Smooth muscle cell of the brain vasculature (primary cell): ENCODE data around the gene SEMA3G.

Experiments used
- DNase-seq: peaks from one replicate; pipeline ENCODE4 v3.0.0-alpha.2; 2012; ENCODE audit warnings: low read depth, low spot score

The SEMA3G gene

DNA sequence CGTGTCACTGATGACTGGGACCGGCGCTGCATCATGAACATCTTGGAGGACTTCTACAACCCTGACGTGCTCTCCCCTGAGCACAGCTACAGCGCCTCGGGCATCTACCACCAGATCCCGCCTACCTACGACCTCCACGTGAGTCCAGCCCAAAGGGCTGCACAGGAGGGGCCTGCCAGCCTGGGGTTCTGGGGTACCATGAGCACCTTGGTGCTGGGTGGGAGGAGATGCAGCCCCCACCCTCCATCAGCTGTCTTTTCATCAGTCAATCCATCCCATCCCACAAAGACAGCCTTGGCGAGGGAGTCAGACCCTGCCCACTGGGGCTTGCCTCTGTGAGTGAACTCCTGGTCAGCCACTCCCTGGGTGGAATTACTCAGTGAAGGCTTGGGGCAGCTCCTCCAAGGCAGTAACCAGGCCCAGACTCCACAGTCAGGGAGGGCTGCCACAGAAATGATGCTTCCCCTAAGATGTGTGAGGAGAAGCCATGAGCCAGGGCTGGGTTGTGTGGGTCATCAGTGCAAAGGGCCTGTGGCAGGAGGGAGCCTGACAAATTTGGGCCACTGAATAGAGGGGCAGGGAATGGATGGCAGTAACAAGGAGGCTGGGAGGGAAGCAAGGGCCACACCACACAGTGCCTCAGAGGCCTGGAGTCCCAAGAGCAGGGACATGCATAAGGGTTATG lies 47.9 kb downstream of the SEMA3G start:
- no peak for DNase-seq

DNA sequence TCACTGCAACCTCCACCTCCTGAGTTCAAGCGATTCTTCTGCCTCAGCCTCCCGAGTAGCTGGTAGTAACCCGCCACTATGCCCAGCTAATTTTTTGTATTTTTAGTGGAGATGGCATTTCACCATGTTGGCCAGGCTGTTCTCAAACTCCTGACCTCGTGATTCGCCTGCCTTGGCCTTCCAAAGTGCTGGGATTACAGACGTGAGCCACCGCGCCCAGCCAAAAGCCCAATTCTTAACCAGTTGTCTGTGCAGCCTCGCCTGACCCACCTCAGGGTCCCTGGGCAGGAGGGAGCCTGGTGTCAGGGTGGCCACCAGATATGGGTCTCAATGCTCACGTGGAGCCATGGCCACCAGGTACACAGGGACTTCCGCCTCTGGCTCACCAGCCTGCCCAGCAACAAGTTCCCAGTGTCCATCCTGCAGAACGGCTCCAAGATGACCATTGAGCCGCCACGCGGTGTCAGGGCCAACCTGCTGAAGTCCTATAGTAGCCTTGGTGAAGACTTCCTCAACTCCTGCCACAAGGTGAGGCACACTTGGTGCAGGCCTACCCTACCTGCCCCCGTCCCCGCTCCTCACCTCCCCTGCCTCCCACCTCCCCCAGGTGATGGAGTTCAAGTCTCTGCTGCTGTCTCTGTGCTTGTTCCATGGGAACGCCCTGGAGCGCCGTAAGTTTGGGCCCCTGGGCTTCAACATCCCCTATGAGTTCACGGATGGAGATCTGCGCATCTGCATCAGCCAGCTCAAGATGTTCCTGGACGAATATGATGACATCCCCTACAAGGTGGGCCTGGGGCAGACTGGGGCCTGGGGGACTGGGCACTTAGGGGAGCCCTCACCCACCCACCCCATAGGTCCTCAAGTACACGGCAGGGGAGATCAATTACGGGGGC lies 48.6 kb downstream of the SEMA3G start:
- DNase-seq: no peak

DNA sequence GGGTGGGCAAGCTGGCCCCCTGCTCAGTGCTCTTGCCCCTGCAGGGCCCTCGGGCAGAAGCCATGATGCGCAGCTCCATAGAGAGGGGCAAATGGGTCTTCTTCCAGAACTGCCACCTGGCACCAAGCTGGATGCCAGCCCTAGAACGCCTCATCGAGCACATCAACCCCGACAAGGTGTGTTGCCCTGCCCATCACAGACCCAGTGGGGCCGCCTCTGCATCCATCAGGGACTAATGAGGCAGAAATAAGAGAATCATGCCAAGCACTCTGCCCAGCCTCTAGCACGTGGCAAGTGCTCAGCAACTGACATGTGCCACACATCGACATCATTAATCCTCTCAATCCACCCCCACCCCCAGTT lies 49.4 kb downstream of the SEMA3G start:
- DNase-seq: no peak

DNA sequence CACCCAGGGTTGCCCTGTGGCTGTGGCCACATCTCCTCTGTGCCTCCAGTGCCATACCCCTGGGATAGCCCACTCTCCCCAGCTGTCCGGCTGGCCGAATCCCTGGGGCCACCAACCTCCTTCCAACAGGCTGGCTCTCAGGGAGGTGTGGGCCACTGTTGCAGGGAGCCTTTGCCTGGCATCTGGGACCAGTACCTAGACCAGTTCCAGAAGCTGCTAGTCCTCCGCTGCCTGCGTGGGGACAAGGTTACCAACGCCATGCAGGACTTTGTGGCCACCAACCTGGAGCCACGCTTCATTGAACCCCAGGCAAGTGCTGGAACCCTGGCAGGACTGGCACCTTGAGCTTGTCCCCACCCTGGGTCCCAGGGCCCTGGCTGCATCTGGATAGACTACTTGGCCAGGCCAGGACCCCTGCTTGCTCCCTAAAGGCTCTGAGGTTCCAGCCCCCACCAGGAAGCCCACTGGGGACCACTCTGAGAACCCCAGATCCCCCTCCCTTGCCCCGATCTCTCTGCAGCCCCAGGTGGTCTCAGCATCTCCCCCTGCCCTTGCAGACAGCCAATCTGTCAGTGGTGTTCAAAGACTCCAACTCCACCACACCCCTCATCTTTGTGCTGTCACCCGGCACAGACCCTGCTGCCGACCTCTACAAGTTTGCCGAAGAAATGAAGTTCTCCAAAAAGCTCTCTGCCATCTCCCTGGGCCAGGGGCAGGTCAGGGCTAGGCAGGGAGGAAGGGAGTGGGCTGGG lies 50.0 kb downstream of the SEMA3G start:
- DNase-seq: no peak

DNA sequence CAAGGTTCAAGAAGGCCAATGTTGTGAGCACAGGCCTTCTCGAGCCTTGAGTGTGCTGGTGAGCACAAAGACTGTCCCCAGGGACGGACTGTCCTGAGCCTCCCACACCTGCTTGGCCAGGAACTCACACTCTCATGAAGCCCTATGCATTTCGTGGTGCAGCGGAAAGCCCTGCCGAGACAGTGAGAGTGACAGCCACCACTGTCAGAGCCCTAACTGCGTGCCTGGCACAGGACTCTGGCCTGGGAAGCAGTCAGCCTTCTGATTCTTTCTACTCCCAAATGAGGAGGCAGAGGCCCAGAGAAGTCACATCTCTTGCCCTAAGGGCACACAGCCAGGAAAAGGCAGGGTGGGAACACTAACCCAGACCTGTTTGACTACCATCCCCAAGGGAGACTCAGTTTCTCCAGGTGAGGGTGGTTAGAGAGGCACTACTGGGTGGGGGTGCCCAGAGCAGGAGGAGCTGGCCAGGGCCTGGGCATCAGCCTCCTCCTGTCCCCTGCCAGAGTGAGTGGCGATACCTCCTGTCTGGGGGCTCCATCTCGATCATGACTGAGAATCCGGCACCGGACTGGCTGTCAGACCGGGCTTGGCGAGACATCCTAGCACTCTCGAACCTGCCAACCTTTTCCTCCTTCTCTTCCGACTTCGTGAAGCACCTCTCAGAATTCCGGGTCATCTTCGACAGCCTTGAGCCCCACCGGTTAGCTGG lies 50.8 kb downstream of the SEMA3G start:
- no peak for DNase-seq

DNA sequence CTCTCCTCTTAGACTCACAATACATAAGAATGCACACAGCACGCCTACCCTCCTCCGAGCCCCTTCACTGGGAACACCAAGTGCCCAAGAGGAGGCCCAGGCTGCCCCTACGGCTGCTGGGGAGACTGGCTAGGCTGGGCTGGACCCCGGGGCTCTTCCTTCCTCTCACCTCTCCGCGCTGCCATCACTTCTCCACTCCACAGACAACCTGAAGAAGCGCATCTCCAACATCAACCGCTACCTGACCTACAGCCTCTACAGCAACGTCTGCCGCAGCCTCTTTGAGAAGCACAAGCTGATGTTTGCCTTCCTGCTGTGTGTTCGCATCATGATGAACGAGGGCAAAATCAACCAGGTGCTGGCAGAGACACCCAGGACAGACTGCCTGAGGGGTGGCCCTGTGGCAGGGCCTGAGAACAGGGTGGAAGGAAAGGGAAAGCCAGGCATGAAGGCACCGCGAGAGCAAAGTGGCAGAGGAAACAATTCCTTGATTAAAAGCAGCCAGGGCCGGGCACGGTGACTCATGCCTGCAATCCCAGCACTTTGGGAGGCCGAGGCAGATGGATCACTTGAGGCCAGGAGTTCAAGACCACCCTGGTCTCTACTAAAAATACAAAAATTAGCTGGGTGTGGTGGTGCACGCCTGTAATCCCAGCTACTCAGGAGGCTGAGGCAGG lies 51.6 kb downstream of the SEMA3G start:
- no peak for DNase-seq

DNA sequence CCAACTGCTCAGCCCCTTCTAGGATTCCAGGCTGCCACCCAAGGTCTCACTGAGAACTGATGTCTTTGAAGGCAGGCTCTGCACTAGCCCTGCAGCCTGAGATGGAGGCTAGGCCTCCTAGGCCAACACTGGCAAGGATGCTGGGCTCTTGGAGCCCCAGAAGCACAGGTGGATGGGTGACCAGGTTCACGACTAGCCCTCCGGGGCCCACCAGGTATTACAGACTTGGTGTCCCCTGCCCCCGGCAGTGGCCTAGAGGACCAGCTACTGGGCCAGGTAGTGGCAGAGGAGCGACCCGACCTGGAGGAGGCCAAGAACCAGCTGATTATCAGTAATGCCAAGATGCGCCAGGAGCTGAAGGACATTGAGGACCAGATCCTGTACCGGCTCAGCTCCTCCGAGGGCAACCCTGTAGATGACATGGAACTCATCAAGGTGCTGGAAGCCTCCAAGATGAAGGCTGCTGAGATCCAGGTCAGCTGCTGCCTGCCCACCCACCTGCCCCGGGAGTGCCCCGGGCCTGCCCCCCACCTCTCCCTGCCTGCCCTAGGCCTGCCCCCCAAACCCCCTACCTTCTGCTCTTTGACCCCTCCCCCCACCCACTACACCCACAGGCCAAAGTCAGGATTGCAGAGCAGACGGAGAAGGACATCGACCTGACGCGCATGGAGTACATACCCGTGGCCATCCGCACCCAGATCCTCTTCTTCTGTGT lies 52.5 kb downstream of the SEMA3G start:
- DNase-seq: no peak

DNA sequence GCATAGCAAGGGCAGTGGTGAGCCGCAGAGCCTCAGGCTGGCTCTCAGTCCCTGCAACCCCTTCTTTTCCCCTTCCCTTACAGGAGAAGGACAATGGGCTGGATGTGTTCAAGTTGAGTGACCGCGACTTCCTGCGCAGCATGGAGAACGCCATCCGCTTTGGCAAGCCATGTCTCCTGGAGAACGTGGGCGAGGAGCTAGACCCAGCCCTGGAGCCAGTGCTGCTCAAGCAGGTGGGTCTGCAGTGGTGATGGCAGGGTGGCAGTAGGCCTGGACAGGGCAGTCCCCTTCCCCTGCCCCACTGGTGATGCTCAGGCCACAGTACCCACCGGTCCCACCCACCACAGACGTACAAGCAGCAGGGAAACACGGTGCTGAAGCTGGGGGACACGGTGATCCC lies 53.8 kb downstream of the SEMA3G start:
- DNase-seq: no peak

DNA sequence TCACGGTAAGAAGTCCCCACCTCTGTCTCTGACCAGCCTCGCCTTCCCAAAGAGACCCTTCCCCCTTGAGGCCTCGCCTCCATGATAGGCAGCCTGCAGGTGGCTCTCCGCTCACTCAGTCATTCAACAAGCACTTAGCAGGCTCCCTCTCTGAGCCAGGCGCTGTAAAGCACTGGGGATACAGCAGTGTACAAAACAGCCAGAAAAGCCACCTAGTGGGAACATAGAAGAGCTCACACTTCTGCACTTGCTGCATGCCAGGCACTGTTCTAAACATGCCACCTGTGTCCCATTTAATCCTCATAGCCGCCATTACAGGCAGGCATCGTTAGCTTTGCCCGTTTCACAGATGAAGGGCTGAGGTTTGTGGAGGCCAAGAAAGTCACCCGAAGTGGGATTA lies 56.0 kb downstream of the SEMA3G start:
- DNase-seq: no peak

DNA sequence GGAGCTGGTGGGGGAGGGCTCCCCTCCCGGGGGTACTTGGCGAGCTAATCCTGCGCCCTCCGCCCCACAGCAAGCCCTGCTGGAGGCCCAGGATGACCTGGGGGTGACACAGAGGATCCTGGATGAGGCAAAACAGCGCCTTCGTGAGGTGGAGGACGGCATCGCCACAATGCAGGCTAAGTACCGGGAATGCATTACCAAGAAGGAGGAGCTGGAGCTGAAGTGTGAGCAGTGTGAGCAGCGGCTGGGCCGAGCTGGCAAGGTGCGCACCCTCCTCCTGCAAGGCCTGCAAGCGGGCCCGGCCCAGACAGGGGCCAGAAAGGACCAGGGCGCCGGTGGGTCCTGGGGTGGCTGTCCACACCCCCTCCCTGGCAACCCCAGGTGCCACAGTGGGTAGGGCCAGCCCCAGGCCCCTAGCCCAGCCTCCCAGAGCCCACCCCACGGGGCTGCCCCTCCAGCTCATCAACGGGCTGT lies 56.5 kb downstream of the SEMA3G start:
- no peak for DNase-seq

DNA sequence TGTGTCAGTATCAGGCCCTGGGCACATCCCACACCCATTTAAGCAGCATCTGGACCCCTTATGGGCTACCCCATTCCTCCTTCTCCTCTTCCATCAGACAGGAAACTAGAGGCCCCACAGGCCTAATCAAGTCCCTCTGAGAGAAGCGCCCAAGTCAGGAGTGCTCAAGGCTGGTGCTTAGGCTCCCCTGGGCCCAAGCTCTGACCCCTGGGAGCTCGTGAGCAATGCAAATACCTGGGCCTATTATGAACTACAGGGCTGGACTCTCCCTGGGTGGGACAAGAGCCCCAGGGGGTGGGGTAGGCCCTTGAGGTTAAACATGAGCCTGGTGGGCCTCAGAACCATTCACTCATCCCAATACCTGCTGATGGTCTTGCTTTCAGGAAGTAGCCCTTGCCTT lies 57.4 kb downstream of the SEMA3G start:
- no peak for DNase-seq

DNA sequence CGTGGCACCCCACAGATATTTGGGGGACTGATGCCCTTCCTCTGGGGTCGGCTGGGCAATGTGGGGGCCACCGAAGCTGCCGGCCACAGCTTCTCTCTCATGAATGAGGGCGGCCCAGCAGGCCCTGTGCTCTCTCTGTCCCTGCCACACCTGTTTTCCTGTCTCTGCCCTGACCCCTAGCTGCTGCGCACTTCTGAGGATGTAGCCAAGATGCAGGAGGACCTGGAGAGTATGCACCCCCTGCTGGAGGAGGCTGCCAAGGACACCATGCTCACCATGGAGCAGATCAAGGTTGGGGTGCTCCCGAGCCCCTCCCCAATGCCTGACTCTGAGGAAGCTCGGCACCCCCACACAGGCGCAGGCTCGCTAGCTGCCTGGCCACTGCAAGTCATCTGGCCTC lies 59.7 kb downstream of the SEMA3G start:
- DNase-seq: no peak

DNA sequence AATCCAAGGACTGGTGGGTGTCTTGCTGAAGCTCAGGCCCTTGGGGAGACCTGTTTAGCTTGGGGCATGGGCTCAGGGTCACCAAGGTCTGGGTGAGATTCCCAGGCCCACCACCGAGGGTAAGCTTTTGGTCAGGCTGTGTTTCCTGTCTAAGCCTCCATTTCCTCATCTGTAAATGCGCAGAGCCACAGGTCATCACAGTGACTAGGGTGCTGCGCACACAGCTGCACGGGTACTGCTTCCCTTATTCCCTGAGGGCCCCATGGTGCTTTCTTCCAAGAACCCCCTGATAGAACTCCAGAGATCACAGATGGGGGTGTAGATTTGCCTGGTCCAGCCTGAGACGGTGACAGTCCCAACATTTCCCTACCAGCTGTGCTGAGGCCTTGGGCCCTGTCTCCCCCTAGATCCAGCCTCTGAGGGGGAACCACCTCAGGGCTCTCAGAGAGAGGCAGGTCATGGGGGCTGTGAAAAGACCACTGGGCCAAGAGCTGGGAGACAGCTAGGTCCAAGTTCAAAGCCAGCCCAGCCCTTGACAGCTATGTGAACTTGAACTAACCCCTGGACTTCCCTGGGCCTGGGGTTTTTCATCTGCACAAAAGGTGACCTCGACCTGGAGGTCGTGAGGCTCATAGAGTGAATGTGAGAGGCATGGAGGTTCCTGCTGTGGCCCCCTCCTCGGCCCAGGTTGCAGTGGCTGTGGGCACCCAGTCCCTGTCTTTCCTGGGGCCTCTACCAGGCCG lies 60.7 kb downstream of the SEMA3G start:
- DNase-seq: no peak

DNA sequence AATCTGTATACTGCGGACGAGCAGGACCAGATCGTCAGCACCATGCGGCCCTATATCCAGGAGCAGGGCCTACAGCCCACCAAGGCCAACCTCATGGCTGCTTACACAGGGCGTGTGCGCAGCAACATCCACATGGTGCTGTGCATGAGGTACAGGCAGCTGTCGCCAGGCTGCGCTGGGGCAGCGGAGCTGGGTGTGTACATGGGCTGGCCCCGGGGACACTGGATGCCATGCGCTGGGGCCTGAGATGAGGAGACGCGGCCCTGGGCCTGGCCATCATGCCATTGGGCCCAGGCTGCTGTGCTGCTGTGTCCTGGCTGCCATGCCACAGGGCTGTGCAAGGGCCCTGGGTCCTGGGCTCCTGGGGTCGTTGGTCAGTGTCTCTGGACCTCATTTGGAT lies 61.5 kb downstream of the SEMA3G start:
- DNase-seq: no peak
